HG03432 (cell line): ENCODE data around the gene BMP2.
A peak's percentile ranks its signal among the peaks of the same experiment; 100 is the strongest.

ENCODE experiments used
- ATAC-seq: cut with Tn5 transposase; IDR thresholded peaks from one replicate; pipeline ENCODE4 v1.9.1; 2021; ENCODE audit warnings: mild to moderate bottlenecking, moderate library complexity; ENCODE audit not compliant: unreplicated experiment

Gene BMP2

GRCh38 chr20:6767536-6768227 is at the start of gene BMP2:
Gene BMP2, plus strand, starts transcription at chr20:6767686. Its CDS starts 2,441 bp downstream, at chr20:6770127.
- ATAC-seq: peak; percentile 70

- ATAC-seq: no peak
Observed at GRCh38 chr20:6718662-6719368, 48.7 kb upstream of the BMP2 start.

- ATAC-seq: no peak
Observed at GRCh38 chr20:6719369-6719721, 48.1 kb upstream of the BMP2 start.

- no peak for ATAC-seq
Observed at GRCh38 chr20:6726761-6727160, 40.7 kb upstream of the BMP2 start.

- ATAC-seq: no peak
Observed at GRCh38 chr20:6730672-6731328, 36.7 kb upstream of the BMP2 start.

GRCh38 chr20:6732001-6732447 is 35.5 kb upstream of the BMP2 start:
- no peak for ATAC-seq

- ATAC-seq: no peak
Observed at GRCh38 chr20:6732851-6733250, 34.6 kb upstream of the BMP2 start.

- no peak for ATAC-seq
Observed at GRCh38 chr20:6733965-6734364, 33.5 kb upstream of the BMP2 start.

- ATAC-seq: no peak
Observed at GRCh38 chr20:6735942-6736845, 31.3 kb upstream of the BMP2 start.

- ATAC-seq: no peak
Observed at GRCh38 chr20:6739406-6739805, 28.1 kb upstream of the BMP2 start.

GRCh38 chr20:6740096-6740495 is 27.4 kb upstream of the BMP2 start:
- no peak for ATAC-seq

- no peak for ATAC-seq
Observed at GRCh38 chr20:6744180-6744579, 23.3 kb upstream of the BMP2 start.

- no peak for ATAC-seq
Observed at GRCh38 chr20:6744805-6745204, 22.7 kb upstream of the BMP2 start.

- no peak for ATAC-seq
Observed at GRCh38 chr20:6746901-6747609, 20.4 kb upstream of the BMP2 start.

GRCh38 chr20:6750438-6750837 is 17.0 kb upstream of the BMP2 start:
- ATAC-seq: no peak

GRCh38 chr20:6756693-6757595 is 10.5 kb upstream of the BMP2 start:
- ATAC-seq: no peak

- ATAC-seq: no peak
Observed at GRCh38 chr20:6764619-6765018, 2.9 kb upstream of the BMP2 start.

GRCh38 chr20:6765469-6766058 is 1.9 kb upstream of the BMP2 start:
- ATAC-seq: no peak

GRCh38 chr20:6766433-6766832 is 1.1 kb upstream of the BMP2 start:
- ATAC-seq: no peak
